GM12891 (cell line): Measurements from ENCODE around the gene GNL1.
A peak's percentile ranks its signal among the peaks of the same experiment; 100 is the strongest.
"Not testable (repeated sequence)": the region's sequence is repeated elsewhere in the genome, so short reads cannot be mapped to it uniquely, and the experiment has no call there.

ENCODE experiments used
- DNase-seq: peaks from one replicate; pipeline ENCODE4 v3.0.0; 2011; ENCODE audit warnings: low spot score; ENCODE audit not compliant: insufficient read length
- FAIRE-seq: peaks from 2 replicates; lab custom pipeline; 2011; peaks lifted over from hg19 to GRCh38; lab: Jason Lieb, UNC
- PAX5 ChIP-seq: IDR thresholded peaks from 2 replicates; pipeline ENCODE4 v1.6.1; 2011; ENCODE audit warnings: low read length, moderate library complexity, mild to moderate bottlenecking; ENCODE audit not compliant: insufficient read depth, severe bottlenecking
- POLR2A ChIP-seq: IDR thresholded peaks from 2 replicates; pipeline ENCODE4 v1.6.1; 2011; ENCODE audit warnings: low read depth, low read length, control low read depth
- POLR2AphosphoS5 ChIP-seq: IDR thresholded peaks from 2 replicates; pipeline ENCODE4 v1.6.1; 2011; ENCODE audit warnings: low read depth, low read length, control low read depth
- POU2F2 ChIP-seq: IDR thresholded peaks from 2 replicates; pipeline ENCODE4 v1.6.1; 2011; ENCODE audit warnings: low read depth, mild to moderate bottlenecking, control low read depth, low read length, moderate library complexity
- SPI1 ChIP-seq: IDR thresholded peaks from 2 replicates; pipeline ENCODE4 v1.6.1; 2011; ENCODE audit warnings: low read depth, low read length, control low read depth
- TAF1 ChIP-seq: IDR thresholded peaks from 2 replicates; pipeline ENCODE4 v1.6.1; 2011; ENCODE audit warnings: low read depth, low read length, control low read depth

Gene GNL1

GRCh38 chr6:30497714-30498113 is 58.6 kb downstream of the GNL1 start:
- DNase-seq (no peak), FAIRE-seq (no peak)
- TF ChIP-seq POLR2AphosphoS5 (no peak), POU2F2 (no peak), PAX5 (no peak), POLR2A (no peak), SPI1 (no peak), TAF1 (no peak)

DNA sequence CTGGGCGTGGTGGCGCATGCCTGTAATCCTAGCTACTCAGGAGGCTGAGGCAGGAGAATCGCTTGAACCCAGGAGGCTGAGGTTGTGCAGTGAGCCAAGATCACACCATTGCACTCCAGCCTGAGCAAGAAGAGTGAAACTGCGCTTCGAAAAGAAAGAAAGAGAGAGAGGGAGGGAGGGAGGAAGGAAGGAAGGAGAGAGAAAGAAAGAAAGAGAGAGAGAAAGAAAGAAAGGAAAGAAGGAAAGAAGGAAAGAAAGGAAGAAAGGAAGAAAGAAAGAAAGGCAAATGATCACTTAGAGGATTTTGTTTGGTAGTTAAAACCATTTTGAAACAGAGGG is 59.1 kb downstream of the GNL1 start:
- FAIRE-seq, DNase-seq: not testable (repeated sequence)

GRCh38 chr6:30495993-30496392 is 60.3 kb downstream of the GNL1 start:
- FAIRE-seq: no peak
- no peak for DNase-seq
- TF ChIP-seq POLR2A: no peak
- TF ChIP-seq PAX5: no peak
- TF ChIP-seq POU2F2: no peak
- no peak for TF ChIP-seq TAF1
- TF ChIP-seq POLR2AphosphoS5: no peak
- no peak for TF ChIP-seq SPI1

GRCh38 chr6:30495060-30495459 is 61.2 kb downstream of the GNL1 start:
- DNase-seq, FAIRE-seq: not testable (repeated sequence)

- TF ChIP-seq SPI1 (peak; percentile 66), POLR2A (peak; percentile 15), POU2F2 (peak; percentile 48; the same call in 1 of the 2 replicates), TAF1 (no peak)
- peak; percentile 9 for FAIRE-seq
Observed at GRCh38 chr6:30494291-30494861, 61.9 kb downstream of the GNL1 start.

GRCh38 chr6:30493643-30494250 is 62.5 kb downstream of the GNL1 start:
- DNase-seq: no peak
- TF ChIP-seq TAF1 (no peak), POU2F2 (peak; percentile 90), POLR2A (peak; percentile 90), POLR2AphosphoS5 (peak; percentile 98), SPI1 (no peak), PAX5 (no peak)
- no peak for FAIRE-seq

More at GRCh38 chr6:30494291-30494861, 61.9 kb downstream of the GNL1 start:
- no peak for DNase-seq

GRCh38 chr6:30491991-30492952 is 64.0 kb downstream of the GNL1 start:
- TF ChIP-seq SPI1 (no peak), POU2F2 (peak; percentile 24; the same call in 1 of the 2 replicates), POLR2A (peak; percentile 21), PAX5 (no peak), POLR2AphosphoS5 (peak; percentile 63), TAF1 (no peak)
- DNase-seq (no peak), FAIRE-seq (no peak)
